Mononuclear cell (primary cell): ENCODE data around the gene RABGEF1. TPM values are rescaled to one million over a fixed set of nuclear protein-coding genes. Genes with fewer than 3 reads are reported as not detected.
"Not testable (repeated sequence)": the region's sequence is repeated elsewhere in the genome, so short reads cannot be mapped to it uniquely, and the experiment has no call there.

ENCODE experiments used
- H3K27me3 ChIP-seq: 2 replicates; pipeline ENCODE4 v1.6.0; 2011; ENCODE audit warnings: low read length, control low read depth; ENCODE audit not compliant: insufficient read depth
- H3K4me1 ChIP-seq: 2 replicates; pipeline ENCODE4 v1.5.1; 2011; ENCODE audit warnings: mild to moderate bottlenecking, low read length, control low read depth; ENCODE audit not compliant: insufficient read depth
- H3K4me3 ChIP-seq: 2 replicates; pipeline ENCODE4 v1.5.1; 2011; ENCODE audit warnings: mild to moderate bottlenecking, low read length, moderate library complexity
- H3K9me3 ChIP-seq: 2 replicates; pipeline ENCODE4 v1.5.1; 2011; ENCODE audit warnings: low read depth, mild to moderate bottlenecking, control low read depth, low read length
- total RNA-seq: library from RNA; depleted of rRNA; stranded (reverse); fragments of >200 nt; gene quantifications from one replicate; pipeline ENCODE4 v1.2.3, GENCODE V29; 2012

The RABGEF1 gene
- total RNA-seq, 1 donor, result 52.8 TPM

DNA sequence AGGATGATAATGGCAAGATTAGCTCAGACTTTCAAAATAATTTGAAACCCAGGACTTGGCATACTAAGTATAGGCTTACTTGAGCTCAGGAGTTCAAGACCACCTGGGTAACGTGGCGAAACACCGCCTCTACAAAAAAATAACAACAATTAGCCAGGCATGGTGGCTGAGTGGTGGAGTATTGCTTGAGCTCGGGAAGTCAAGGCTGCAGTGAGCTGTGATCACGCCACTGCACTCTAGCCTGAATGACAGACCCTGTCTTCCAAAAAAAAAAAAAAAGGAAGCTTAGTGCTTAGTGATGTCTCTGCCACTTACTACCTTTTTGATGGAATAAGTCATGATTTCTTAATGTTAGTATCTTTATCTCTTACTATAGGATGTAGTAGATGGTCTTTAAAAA, 25.5 kb downstream of the RABGEF1 start:
- H3K9me3 ChIP-seq, result no peaks in the 10 kb centered on the region
- peaks cover 36% of the 10 kb centered on the region for H3K4me1 ChIP-seq
- no peak overlapping the region for H3K4me3 ChIP-seq
- H3K27me3 ChIP-seq, result no peaks in the 10 kb centered on the region

GRCh38 chr7:66767486-66767885, 27.0 kb downstream of the RABGEF1 start:
- not testable (repeated sequence) for H3K4me3 ChIP-seq, H3K27me3 ChIP-seq
- H3K4me1 ChIP-seq, result peaks cover 33% of the 10 kb centered on the region

GRCh38 chr7:66768865-66769832, 28.6 kb downstream of the RABGEF1 start:
- Histone ChIP-seq H3K27me3 (no peaks in the 10 kb centered on the region), H3K4me3 (no peak overlapping the region), H3K9me3 (no peaks in the 10 kb centered on the region), H3K4me1 (peaks cover 33% of the 10 kb centered on the region)

More at GRCh38 chr7:66767486-66767885, 27.0 kb downstream of the RABGEF1 start:
- not testable (repeated sequence) for H3K9me3 ChIP-seq

DNA sequence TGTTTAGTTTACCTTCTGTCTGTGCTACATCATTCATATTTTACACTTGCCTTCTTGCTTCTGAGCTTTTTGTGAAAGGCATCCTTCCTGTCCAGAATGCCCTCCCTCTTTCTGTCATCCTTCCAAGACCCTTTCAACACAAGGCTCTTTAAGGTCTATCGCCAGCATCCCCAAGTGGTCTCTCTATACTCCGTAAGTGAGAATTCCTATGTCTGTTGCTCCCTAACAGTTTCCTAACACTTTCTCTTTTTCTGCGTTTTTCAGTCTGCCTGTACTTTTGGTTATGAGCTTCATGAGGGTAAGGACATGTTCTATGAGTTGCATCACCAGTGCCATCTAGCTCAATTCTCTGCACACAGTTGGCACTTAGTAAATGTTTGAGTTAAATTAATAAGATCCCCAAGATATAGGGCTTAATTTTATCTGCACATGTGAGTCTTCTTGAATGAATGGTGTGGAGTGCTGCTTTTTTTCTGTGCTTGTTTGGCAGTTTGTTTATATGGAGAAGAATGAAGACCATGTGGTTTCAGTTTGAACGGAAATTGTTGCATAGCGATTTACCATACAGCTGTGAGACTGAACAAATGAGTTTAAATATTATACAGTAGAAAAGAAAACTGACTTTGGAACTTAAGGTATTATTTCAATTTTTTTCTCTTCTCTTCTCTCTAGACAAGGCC, 29.4 kb downstream of the RABGEF1 start:
- Histone ChIP-seq H3K4me1 (peaks cover 33% of the 10 kb centered on the region), H3K27me3 (no peaks in the 10 kb centered on the region), H3K4me3 (no peak overlapping the region), H3K9me3 (no peaks in the 10 kb centered on the region)

DNA sequence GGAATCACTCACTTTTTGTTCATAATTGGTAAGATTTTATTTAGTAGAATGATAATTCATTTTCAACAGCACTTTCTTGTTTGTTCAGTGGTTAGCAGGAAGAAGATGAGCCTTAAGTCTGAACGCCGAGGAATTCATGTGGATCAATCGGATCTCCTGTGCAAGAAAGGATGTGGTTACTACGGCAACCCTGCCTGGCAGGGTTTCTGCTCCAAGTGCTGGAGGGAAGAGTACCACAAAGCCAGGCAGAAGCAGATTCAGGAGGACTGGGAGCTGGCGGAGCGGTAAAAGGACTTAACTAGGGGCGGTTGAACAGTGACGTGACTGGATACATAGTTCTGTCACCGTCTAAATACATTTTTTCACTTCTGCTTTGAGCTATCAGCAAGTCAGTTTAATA, 31.3 kb downstream of the RABGEF1 start:
- Histone ChIP-seq H3K27me3 (no peaks in the 10 kb centered on the region), H3K4me3 (no peak overlapping the region), H3K9me3 (no peaks in the 10 kb centered on the region), H3K4me1 (peaks cover 32% of the 10 kb centered on the region)

- not testable (repeated sequence) for H3K27me3 ChIP-seq, H3K9me3 ChIP-seq, H3K4me3 ChIP-seq
- peaks cover 16% of the 10 kb centered on the region for H3K4me1 ChIP-seq
These were observed 33.2 kb downstream of the RABGEF1 start for GRCh38 chr7:66773744-66774143.

GRCh38 chr7:66776383-66776782, 35.9 kb downstream of the RABGEF1 start:
- H3K27me3 ChIP-seq, H3K4me1 ChIP-seq, H3K4me3 ChIP-seq, H3K9me3 ChIP-seq: not testable (repeated sequence)

- H3K4me1 ChIP-seq, result no peaks in the 10 kb centered on the region
- H3K27me3 ChIP-seq, result no peaks in the 10 kb centered on the region
- H3K9me3 ChIP-seq, result no peaks in the 10 kb centered on the region
- H3K4me3 ChIP-seq, result no peak overlapping the region
These were observed 36.4 kb downstream of the RABGEF1 start for GRCh38 chr7:66776800-66777442.

DNA sequence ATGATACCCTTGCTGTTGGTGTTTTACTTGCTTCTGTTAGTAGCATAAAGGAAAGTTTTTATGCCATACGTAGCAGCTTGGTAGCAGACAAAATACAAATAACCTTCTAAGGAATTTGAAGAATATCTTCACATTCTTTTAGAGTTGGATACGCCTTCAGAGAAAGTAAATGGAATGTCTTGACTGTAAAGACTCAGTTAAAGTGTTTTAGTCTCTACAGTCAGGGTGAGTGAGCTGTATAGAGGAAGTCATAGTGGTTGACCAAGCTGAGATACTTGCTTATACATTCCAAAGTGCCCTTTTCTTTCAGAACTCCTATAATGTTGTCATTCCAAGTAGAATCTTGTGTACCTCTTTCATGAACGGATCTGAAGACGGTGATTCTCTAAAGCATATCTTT, 37.7 kb downstream of the RABGEF1 start:
- Histone ChIP-seq H3K9me3 (no peaks in the 10 kb centered on the region), H3K4me1 (no peaks in the 10 kb centered on the region), H3K4me3 (no peak overlapping the region), H3K27me3 (no peaks in the 10 kb centered on the region)

DNA sequence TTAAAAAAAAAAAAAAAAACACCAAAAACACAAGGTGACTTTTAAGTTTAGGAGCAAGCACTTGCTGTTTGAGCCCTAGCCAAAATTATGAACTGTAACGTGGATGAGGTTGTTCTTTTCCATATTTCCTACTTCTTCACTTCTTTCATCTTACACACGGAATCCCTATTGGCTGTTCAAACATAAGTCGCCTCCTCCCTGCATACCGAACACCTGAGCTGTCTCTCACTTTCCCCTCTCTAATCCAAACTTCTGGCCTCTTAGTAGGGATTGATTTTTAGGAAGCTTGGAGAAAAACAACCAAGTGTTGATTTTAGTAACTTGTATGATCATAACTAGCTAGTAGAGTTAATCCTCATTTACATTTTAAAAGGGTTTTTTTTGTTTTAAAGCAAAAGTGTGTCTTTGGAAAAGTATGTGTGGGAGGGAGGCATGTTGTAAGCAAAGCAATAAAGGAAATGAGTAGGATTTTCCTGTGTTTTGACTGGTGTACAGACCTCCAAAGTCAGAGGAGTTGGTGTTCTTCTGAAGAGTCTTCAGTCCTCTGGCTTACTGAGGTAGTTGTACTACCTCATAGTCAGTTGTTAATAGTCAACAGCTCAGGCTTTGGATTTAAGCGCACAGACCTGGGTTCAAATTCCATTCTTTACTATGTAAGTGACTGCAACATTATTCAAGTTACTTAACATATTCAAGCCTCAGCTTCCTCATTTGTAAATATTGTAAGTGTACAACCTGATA, 39.3 kb downstream of the RABGEF1 start:
- H3K9me3 ChIP-seq, result no peaks in the 10 kb centered on the region
- no peaks in the 10 kb centered on the region for H3K4me1 ChIP-seq
- H3K4me3 ChIP-seq, result no peak overlapping the region
- H3K27me3 ChIP-seq, result no peaks in the 10 kb centered on the region

GRCh38 chr7:66781408-66782090, 41.0 kb downstream of the RABGEF1 start:
- Histone ChIP-seq H3K27me3 (no peaks in the 10 kb centered on the region), H3K4me1 (no peaks in the 10 kb centered on the region), H3K4me3 (no peak overlapping the region), H3K9me3 (no peaks in the 10 kb centered on the region)

GRCh38 chr7:66782875-66783274, 42.3 kb downstream of the RABGEF1 start:
- H3K9me3 ChIP-seq, H3K4me1 ChIP-seq, H3K4me3 ChIP-seq, H3K27me3 ChIP-seq: not testable (repeated sequence)

- not testable (repeated sequence) for H3K4me1 ChIP-seq, H3K27me3 ChIP-seq, H3K9me3 ChIP-seq, H3K4me3 ChIP-seq
These were observed 43.5 kb downstream of the RABGEF1 start for GRCh38 chr7:66783887-66784595.

- H3K4me3 ChIP-seq, result no peak overlapping the region
- H3K4me1 ChIP-seq, result no peaks in the 10 kb centered on the region
- no peaks in the 10 kb centered on the region for H3K9me3 ChIP-seq
- H3K27me3 ChIP-seq, result no peaks in the 10 kb centered on the region
These were observed 49.7 kb downstream of the RABGEF1 start for GRCh38 chr7:66790196-66790595.
